GM12875 (cell line): ENCODE results near the gene SIRPG.

Experiments used
- H3K4me3 ChIP-seq: one replicate; pipeline ENCODE4 v1.5.1; 2011; ENCODE audit warnings: low read depth, low read length, control low read depth
- TF ChIP-seq, protein P1 (sequence below): IDR thresholded peaks from 2 replicates; pipeline ENCODE4 v1.5.1; 2011; ENCODE audit warnings: low read depth, mild to moderate bottlenecking, control low read depth, inconsistent platforms, low read length, moderate library complexity, borderline replicate concordance; ENCODE audit not compliant: insufficient read depth

The SIRPG gene

DNA sequence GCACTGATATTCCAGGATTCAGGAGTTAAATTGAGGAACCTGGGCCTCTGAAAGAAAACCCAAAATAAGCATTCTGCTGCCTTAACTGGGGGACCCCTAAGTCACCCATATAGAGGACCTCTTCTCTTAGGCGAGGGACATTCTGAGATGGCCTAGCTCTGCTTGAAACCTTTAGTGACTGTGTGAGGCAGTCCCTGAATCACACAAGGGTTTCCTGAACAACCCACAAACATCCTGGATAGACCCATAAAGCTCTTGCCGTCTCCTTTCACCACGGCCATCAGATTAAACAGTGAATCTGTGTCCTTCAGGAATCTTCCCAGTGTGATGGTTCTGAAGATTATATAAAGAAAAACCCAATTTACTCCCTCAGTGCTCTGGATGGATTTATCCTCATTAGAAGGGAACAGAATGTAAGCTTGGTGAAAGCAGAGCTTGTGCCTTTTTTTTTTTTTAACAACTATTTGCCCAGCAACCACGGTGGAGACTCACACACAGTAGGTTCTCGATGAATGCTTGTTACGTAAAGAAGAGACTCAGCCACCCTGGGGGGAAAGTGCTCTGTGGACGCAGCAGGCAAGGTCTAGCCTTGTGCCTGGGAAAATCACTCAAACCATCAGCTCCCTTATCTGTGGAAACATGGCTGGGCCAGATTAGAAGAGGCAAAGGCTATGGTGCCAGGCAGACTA lies 39.1 kb upstream of the SIRPG start:
- TF ChIP-seq, protein P1, sequence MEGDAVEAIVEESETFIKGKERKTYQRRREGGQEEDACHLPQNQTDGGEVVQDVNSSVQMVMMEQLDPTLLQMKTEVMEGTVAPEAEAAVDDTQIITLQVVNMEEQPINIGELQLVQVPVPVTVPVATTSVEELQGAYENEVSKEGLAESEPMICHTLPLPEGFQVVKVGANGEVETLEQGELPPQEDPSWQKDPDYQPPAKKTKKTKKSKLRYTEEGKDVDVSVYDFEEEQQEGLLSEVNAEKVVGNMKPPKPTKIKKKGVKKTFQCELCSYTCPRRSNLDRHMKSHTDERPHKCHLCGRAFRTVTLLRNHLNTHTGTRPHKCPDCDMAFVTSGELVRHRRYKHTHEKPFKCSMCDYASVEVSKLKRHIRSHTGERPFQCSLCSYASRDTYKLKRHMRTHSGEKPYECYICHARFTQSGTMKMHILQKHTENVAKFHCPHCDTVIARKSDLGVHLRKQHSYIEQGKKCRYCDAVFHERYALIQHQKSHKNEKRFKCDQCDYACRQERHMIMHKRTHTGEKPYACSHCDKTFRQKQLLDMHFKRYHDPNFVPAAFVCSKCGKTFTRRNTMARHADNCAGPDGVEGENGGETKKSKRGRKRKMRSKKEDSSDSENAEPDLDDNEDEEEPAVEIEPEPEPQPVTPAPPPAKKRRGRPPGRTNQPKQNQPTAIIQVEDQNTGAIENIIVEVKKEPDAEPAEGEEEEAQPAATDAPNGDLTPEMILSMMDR = no peak
- no peak overlapping the region for H3K4me3 ChIP-seq

DNA sequence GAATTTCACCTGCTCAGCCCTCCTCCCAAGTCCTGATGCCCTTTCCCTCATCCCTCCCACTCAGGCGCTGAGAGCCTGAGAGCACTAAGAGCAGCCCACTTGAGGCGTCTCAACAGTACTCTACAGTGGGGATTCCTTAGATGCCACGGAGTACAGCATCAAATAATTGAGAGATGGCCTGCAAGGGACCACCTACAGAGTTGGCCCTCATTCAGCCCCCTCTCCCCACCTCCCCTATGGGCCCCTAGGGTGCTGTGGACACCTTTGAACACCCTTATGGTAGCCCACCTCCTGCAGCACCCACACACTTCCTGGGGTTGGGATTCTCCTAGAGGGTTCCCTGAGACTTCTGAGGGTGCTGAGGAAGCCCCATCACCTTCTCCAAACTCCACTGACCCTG lies 37.1 kb upstream of the SIRPG start:
- H3K4me3 ChIP-seq = no peak overlapping the region
- TF ChIP-seq, protein P1 = no peak

DNA sequence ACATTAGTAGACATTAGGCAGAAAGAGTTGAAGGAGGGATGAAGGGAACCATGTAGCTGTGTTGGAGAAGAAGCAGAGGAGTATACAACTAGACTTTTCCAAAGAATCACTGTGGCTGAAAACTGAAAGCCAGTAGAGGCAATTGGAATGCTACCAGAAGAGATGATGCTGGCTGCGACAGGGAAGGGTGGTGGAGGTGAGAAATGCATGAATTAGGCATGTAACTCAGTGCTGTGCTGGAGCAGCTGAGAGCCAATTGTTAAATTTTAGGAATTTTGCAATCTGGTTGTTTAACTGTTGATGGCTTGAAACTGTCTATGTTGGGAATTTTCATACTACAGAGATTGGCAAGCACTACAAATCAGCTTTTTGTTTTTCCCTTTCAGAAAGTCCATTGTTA lies 35.8 kb upstream of the SIRPG start:
- H3K4me3 ChIP-seq = no peak overlapping the region
- TF ChIP-seq, protein P1 = no peak

DNA sequence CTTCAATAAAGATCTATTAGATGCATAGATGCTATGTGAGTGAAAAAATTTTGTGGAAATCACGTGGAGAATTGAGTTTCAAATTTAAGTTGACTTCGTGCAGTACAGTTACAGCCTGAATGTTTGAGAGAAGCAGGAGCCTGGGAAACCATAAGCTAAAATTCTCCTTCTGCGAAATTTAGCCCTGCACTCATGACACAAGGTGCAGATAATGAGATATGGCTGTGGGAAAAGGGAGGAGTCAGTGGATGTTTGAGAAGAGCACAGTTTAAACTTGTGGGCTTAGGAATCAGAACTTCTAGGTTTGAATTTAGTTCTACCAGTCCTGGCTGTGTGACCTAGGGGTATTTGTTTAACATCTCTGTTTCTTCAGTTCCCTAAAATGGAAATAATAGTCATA lies 32.1 kb upstream of the SIRPG start:
- H3K4me3 ChIP-seq = no peak overlapping the region
- TF ChIP-seq, protein P1 = no peak

DNA sequence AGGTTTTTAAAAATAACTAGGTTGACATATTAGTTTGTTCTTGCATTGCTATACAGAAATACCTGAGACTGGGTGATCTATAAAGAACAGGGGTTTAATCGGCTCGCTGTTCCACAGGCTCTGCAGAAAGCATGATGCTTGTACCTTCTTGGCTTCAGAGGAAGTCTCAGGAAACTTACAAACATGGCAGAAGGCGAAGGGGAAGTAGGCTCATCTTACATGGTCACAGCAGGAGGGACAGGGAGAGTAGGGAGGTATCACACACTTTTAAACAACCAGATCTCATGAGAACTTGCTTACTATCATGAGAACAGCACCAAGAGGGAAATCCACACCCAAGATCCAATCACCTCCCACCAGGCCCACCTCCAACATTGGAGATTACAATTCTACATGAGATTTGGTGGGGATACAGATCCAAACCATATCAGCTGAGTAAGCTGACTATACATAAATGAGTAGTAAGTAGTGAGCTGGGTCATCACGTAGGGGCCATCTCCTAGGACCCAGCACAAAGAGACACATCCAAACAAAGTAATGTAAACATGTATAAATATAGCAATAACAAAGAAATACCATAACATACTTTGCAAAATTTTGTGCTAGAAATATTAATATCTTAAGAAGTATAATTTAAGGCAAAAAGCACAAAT lies 31.4 kb upstream of the SIRPG start:
- TF ChIP-seq, protein P1 = no peak
- H3K4me3 ChIP-seq = no peak overlapping the region

DNA sequence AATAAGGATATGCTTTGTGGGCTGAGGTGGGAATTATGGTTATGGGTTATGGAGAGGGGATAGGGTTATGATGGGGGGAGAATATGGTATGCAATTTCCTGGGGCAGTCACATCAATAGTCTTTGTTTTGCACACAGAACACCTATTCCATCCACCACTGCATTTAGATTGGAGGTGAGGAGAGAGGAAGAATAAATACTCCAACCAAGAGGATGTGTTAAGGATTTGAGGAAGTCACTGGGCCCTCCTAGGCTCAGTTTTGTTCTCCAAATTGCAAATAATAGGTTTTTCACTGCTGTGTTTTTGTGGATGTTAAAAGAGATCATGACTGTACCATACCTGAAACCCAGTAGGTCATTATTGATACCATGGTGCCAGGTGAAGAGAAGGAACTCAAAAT lies 29.5 kb upstream of the SIRPG start:
- TF ChIP-seq, protein P1 = no peak
- no peak overlapping the region for H3K4me3 ChIP-seq

DNA sequence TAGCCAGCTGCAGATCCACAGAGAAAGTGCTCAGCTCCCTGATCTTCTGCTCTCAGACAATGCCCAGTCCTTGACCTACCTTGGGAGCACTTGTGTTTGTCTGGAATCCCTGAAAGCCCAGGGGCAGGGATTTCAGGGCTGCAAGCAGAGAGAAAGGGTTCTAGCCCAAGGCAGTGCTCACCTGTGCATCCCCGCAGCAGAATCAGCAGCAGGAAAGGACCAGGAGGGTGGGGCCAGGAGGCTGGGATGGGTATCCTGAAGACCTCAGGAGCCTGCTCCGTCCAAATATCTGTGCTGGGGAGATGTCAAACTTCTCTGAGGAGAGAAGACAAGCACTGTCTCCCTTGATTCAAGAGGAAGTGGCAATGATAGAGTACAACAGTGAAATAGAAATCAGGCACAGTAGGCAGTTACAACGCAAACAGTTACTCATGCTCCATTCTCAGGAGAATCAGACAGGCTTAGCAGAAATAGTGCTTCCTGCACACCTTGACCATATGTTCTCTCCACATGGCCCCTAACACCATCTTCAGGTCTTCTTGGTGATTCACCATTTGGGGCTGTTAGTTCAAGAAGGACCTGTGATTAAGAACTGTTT lies 28.7 kb upstream of the SIRPG start:
- TF ChIP-seq, protein P1 = no peak
- no peak overlapping the region for H3K4me3 ChIP-seq
